ENCODE data around the gene THAP4.
"Not testable (repeated sequence)": the region's sequence is repeated elsewhere in the genome, so short reads cannot be mapped to it uniquely, and the experiment has no call there.

THAP4 gene

GRCh38 chr2:241579281-241579680 is 57.7 kb downstream of the THAP4 start:
- DNase-seq = no peak

- DNase-seq = no peak
Measured at GRCh38 chr2:241577413-241578122, 59.4 kb downstream of the THAP4 start.

GRCh38 chr2:241576293-241576654 is 60.7 kb downstream of the THAP4 start:
- no peak for DNase-seq

- DNase-seq = no peak
Measured at GRCh38 chr2:241575624-241576292, 61.2 kb downstream of the THAP4 start.

- no peak for DNase-seq
Measured at GRCh38 chr2:241574911-241575623, 61.9 kb downstream of the THAP4 start.

- DNase-seq = no peak
Measured at GRCh38 chr2:241573741-241574140, 63.2 kb downstream of the THAP4 start.

- not testable (repeated sequence) for DNase-seq
Measured at GRCh38 chr2:241572915-241573651, 63.9 kb downstream of the THAP4 start.

- DNase-seq = no peak
Measured at GRCh38 chr2:241571821-241572620, 64.9 kb downstream of the THAP4 start.

- no peak for DNase-seq
Measured at GRCh38 chr2:241570961-241571581, 65.9 kb downstream of the THAP4 start.

- DNase-seq = no peak
Measured at GRCh38 chr2:241569831-241570281, 67.1 kb downstream of the THAP4 start.

- DNase-seq = no peak
Measured at GRCh38 chr2:241568726-241569125, 68.2 kb downstream of the THAP4 start.

- DNase-seq = no peak
Measured at GRCh38 chr2:241567776-241568175, 69.2 kb downstream of the THAP4 start.

- not testable (repeated sequence) for DNase-seq
Measured at GRCh38 chr2:241567266-241567665, 69.7 kb downstream of the THAP4 start.

GRCh38 chr2:241566468-241566867 is 70.5 kb downstream of the THAP4 start:
- DNase-seq = no peak

GRCh38 chr2:241566021-241566420 is 70.9 kb downstream of the THAP4 start:
- DNase-seq = not testable (repeated sequence)

- no peak for DNase-seq
Measured at GRCh38 chr2:241565411-241565810, 71.5 kb downstream of the THAP4 start.

GRCh38 chr2:241564596-241565410 is 72.2 kb downstream of the THAP4 start:
- DNase-seq = no peak

- DNase-seq = no peak
Measured at GRCh38 chr2:241563981-241564595, 72.9 kb downstream of the THAP4 start.

- DNase-seq = no peak
Measured at GRCh38 chr2:241563571-241563980, 73.4 kb downstream of the THAP4 start.

GRCh38 chr2:241563031-241563507 is 73.9 kb downstream of the THAP4 start:
- DNase-seq = no peak
